Measurements from ENCODE around the gene PLIN3.
"Not testable (repeated sequence)": the region's sequence is repeated elsewhere in the genome, so short reads cannot be mapped to it uniquely, and the experiment has no call there.

The PLIN3 gene

DNA sequence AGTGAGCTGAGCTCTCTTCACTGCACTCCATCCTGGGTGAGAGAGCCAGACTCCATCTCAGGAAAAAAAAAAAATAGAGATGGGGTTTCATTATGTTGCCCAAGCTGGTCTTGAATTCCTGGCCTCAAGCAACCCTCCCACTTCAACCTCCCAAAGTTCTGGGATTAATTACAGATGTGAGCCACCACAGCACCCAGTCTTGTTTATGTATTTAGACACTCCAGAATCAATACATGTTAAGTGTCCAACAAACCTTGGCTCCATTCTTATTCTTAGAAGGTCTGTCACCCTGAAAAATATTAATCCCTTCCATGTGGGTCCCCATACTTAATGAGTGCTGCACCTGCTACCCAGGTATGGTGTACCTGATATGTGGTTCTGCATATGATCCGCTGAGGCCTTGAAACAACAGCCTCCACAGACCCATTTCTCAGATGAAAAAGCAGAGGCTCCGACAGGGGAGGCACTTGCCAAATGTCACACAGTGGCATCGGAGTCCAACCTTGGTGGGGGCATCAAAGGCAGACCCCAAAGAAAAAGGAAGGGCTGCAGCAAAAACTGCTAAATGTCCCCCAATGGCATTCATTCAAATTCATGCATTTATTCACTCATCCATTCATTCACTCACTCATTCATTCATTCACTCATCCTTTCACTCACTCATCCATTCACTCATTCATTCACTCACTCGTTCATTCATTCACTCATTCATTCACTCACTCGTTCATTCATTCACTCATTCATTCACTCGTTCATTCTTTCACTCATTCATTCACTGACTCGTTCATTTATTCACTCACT lies 52.6 kb downstream of the PLIN3 start:
- DNase-seq (ENCODE audit: low read depth, low spot score), result no peak

DNA sequence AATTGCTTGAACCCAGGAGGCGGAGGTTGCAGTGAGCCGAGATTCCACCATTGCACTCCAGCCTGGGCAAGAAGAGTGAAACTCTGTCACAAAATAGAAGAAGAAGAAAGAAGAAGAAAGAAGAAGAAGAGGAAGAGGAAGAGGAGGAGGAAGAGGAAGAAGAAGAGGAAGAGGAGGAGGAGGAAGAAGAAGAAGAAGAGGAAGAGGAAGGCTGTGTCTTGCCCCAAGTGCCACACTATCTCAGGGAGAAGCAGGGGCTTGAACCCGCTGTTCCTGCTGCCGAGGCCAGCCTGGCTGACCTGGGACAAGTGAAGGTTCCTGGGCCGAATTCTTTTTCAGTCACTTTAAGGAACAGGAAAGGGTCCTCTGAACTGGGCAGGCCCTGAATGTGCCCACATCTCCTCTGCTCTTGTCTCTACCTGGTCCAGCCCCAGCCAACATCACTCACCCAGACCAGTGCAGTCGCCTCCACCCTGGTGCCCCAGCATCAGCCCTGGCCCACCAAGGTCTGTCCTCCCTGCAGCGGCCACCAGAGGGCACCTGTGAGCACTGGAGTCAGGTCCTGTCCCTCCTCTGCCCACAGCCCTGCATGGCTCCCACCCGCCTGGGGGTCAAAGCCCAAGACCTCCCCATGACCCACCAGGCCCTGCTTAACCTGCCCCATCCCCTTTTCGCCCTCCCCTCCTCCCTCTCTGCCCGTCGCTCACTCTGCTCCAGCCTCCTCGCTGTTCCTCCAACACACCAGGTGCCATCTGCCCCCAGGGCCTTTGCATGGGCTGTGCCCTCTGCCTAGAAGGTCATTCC lies 55.9 kb downstream of the PLIN3 start:
- peak; percentile 36 for DNase-seq (ENCODE audit: low read depth, low spot score)

DNA sequence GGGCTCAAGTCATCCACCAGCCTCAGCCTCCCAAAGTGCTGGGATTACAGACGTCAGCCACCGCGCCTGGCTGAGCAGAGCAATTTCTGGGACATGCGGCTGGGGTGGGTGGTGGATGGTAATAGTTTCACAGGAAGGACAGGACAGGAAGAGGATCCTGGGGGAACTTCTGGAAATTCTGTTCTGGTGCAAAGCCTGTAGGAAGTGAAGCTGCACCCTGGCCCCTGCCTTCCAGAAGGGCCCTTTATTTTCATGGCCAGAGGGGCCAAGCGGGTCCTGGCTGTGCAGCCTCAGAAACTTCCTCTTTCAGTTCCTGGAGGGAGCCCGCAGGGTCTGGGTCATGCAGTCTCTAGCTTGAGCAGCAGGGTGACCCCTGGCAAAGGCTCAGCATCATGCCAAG lies 60.3 kb downstream of the PLIN3 start:
- no peak for DNase-seq (ENCODE audit: low read depth, low spot score)

DNA sequence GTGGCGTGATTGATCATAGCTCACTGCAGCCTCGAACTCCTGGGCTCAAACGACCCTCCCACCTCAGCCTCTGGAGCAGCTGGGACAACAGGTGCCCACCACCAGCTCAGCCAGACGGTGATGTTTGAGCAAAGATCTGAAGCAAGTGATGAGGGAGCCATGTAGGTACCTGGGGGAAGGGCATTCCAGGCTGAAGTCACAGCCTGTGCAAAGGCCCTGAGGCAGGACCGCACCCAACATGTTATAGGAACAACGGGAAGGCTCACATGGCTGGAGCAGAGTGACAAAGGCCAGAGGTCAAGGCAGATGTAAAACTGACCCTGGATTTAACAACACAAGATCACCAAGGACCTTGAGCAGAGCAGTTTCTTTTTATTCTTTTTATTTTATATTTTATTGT lies 61.1 kb downstream of the PLIN3 start:
- DNase-seq (ENCODE audit: low read depth, low spot score), result no peak

DNA sequence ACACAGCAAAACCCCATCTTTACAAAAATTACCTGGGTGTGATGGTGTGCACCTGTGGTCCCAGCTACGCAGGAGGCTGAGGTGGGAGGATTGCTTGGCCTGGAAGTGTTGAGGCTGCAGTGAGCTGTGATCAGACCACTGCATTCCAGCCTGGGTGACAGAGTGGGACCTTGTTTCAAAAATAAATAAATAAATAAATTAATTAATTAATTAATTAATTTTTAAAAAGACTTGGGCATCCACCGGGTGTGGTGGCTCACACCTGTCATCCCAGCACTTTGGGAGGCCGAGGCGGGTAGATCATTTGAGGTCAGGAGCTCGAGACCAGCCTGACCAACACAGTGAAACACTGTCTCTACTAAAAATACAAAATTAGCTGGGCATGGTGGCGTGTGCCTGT lies 62.3 kb downstream of the PLIN3 start:
- DNase-seq (ENCODE audit: low read depth, low spot score), result not testable (repeated sequence)

DNA sequence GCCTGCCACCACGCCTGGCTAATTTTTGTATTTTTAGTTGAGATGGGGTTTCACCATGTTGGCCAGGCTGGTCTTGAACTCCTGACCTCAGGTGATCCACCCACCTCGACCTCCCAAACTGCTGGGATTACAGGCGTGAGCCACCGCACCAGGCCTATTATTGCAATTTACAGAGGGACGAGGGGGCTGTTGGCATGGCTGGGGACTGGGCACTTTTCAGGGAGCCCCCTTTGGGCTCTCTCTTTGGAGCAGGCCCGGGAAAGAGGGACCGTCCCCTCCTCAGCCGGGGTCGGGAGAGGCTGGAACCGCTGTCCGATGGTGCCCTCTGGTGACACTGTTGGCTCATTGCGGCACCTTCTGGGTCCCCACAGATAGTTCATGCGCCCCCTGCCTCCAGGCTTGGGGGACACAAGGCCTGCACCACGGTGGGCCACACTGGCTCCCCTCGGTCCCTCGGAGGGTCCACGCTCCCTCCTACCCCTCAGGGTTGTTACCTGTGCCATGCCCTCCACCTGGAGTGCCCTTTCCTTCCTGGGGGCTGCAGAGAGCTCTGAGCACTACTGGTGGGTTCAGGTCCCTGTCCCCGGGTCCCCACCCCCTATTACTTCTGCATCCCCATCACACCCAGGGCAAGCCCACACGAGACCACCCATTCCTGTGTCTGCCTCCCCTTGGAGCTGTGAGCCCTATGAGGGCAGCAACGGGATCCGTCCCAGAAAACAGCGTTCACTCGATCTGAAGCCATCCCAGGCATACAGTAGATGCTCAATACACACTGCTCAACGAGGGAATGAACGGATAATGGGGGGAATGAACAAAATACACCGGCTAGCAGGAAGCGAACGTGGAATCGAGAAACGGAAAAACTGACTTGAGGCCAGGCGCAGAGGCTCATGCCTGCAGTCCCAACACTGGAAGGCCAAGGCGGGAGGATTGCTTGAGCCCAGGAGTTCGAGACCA lies 63.5 kb downstream of the PLIN3 start:
- DNase-seq (ENCODE audit: low read depth, low spot score), result no peak

DNA sequence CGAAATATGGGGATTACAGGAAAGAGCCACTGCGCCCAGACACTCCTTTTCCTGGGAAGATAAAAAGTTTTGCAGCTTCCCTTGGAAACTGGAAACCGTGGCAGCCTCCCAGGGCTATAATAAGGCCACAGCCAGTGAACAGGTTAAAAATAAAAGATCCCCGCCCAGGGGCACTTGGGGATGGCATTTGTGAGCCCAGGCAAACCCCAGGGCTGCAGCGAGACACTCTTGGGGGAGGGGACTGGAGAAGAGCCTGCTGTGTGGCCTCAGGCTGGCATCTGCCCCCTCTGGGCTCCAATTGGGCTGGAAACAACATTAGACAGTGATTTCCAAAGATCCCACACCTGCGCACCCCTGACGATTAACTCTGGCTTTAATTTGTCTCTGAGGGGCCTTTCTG lies 64.8 kb downstream of the PLIN3 start:
- no peak for DNase-seq (ENCODE audit: low read depth, low spot score)

DNA sequence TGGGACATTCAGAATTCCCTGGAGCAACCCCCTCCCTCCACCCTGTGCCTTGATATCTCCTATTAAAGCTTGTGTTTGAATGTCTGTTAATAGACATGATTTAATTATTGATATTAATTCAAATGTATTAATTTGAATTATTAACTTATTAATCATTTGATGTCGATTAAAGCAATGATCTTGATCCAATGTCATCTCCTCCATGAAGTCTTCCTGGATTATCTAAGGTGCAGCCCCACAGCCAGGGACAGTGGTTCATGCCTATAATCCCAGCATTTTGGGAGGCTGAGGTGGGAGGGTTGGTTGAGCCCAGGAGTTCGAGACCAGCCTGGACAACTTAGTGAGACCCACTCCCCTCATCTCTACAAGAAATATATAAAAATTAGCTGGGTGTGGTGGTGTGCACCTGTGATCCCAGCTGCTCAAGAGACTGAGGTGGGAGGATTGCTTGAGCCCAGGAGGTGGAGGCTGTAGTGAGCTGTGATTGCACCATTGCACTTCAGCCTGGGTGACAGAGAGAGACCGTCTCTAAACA lies 66.3 kb downstream of the PLIN3 start:
- no peak for DNase-seq (ENCODE audit: low read depth, low spot score)

DNA sequence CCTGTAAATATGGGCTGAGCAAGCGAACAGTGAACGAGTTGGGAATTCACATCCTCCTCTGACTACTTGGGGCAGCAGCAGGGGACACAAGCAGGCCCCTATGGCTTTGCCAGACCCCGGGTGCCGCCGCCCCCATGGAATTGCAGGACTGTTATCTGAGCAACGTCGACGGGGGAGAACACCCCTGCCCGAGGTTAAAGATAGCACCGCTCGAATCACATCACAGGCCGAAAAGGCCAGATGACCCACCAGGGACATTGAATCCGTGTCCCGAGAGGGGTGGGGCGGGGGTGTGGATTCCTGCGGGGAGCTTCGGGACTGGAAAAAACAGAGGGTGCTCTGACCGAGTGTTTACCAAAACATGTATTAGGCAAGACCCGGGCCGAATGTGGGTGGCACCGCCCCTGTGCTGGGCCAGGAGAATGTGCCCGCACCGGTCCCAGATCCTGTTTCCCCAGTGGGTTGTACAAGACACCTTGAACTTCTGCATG lies 66.8 kb downstream of the PLIN3 start:
- DNase-seq (ENCODE audit: low read depth, low spot score), result no peak

DNA sequence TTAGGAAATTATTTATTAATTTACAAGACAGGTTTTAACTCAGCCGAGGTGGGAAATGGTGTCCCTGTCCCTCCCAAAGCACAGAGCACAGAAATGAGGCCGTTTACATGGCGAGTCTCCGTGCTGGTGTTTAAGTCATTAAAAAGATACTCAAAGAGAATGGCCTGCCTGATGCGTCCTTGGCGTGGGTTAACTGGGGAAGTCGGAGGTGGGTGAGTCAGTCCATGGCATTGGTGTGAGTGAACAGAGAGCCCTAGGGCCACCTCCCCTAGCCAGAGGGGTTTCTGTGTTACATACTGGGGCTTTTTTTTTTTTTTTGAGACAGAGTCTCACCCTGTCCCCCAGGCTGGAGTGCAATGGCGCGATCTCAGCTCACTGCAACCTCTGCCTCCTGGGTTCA lies 72.1 kb downstream of the PLIN3 start:
- no peak for DNase-seq (ENCODE audit: low read depth, low spot score)

DNA sequence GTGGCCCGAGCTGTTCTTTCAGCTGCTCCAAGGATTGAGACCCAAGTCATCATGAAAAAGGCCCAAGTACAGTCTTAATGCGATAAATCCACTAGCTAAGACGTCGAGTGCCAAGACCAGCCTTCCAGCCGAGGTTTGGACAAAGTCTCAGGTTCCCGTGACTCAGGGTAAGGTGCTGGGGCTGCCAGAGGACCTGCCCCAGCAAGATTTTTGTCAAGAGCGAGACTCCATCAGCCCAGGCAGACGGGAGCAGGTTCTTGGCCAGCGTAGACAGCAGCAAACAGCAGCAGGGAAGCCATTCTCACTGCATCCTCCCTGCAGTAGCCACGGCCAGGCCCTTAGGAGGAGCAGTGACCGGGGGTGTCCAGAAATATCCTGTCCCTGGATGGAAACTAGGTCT lies 72.5 kb downstream of the PLIN3 start:
- DNase-seq (ENCODE audit: low read depth, low spot score), result no peak

DNA sequence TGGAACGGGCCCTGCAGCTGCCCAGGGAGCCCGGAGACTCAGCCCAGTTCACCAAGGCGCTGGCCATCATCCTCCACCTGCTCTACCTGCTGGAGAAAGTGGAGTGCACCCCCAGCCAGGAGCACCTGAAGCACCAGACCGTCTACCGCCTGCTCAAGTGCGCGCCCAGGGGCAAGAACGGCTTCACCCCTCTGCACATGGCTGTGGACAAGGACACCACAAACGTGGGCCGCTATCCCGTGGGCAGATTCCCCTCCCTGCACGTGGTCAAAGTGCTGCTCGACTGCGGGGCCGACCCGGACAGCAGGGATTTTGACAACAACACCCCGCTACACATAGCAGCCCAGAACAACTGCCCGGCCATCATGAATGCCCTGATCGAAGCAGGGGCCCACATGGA lies 74.2 kb downstream of the PLIN3 start:
- DNase-seq (ENCODE audit: low read depth, low spot score), result not testable (repeated sequence)

DNA sequence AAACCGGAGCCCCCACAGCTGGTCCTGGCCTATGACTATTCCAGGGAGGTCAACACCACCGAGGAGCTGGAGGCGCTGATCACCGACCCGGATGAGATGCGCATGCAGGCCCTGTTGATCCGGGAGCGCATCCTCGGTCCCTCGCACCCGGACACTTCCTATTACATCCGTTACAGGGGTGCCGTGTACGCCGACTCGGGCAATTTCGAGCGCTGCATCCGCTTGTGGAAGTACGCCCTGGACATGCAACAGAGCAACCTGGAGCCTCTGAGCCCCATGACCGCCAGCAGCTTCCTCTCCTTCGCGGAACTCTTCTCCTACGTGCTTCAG lies 74.6 kb downstream of the PLIN3 start:
- DNase-seq (ENCODE audit: low read depth, low spot score), result not testable (repeated sequence)

DNA sequence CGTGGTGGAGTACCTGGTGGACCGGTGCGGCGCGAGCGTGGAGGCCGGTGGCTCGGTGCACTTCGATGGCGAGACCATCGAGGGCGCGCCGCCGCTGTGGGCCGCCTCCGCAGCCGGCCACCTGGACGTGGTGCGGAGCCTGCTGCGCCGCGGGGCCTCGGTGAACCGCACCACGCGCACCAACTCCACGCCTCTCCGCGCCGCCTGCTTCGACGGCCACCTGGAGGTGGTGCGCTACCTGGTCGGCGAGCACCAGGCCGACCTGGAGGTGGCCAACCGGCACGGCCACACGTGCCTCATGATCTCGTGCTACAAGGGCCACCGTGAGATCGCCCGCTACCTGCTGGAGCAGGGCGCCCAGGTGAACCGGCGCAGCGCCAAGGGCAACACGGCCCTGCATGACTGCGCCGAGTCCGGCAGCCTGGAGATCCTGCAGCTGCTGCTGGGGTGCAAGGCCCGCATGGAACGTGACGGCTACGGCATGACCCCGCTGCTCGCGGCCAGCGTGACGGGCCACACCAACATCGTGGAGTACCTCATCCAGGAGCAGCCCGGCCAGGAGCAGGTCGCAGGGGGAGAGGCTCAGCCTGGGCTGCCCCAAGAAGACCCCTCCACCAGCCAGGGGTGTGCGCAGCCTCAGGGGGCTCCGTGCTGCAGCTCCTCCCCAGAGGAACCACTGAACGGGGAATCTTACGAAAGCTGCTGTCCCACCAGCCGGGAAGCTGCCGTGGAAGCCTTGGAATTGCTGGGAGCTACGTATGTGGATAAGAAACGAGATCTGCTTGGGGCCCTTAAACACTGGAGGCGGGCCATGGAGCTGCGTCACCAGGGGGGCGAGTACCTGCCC lies 75.2 kb downstream of the PLIN3 start:
- DNase-seq (ENCODE audit: low read depth, low spot score), result not testable (repeated sequence)

DNA sequence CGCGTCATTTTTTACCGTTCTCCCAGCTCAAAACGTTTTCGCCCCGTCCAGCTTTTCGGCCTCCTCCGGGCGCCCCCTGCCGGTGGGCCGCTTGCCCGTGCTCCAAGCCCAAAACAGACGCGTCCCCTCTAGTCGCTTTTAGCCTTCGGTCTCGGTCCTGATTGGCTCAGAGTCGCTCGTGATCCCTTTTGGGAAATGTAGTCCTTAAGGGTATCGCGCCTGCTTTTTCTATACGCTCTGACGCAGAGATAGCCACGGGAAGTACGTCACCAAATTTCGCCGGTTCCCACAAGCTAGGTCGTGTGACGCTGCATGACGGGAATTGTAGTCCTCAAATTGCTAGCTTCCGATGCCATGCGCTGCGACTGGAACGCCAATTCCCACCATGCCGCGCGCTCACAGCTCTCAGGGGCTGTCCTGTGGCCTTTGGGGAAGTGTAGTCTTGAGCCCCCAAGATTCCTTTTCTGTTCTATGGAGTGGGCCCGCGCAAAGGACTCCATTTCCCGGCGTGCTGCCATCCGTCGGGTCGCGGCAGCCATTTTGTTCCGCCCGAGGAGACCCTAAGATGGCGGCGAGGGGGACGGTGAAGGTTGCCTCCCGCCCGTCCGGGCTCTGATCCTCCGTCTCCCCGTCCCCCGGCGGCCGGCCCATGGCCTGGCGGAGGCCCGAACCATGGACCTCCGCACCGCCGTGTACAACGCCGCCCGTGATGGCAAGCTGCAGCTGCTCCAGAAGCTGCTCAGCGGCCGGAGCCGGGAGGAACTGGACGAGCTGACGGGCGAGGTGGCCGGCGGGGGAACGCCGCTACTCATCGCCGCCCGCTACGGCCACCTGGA lies 76.1 kb downstream of the PLIN3 start, which contains the start of gene FEM1A:
Gene FEM1A (plus strand): TSS at position 552 of the 836 bp plus-strand sequence. CDS start 121 bp downstream, at position 673.
- peak; percentile 100 for DNase-seq (ENCODE audit: low read depth, low spot score)
